T follicular helper cell (primary cell): Measurements from ENCODE around the gene SPPL3.

Experiments
- DNase-seq: peaks from one replicate; pipeline ENCODE4 v3.0.0-alpha.2; 2020; ENCODE audit warnings: low read depth

SPPL3 gene

GRCh38 chr12:120874547-120875245, 29.5 kb downstream of the SPPL3 start:
- no peak for DNase-seq

- DNase-seq: no peak
These were observed 30.9 kb downstream of the SPPL3 start for GRCh38 chr12:120873226-120873625.

DNA sequence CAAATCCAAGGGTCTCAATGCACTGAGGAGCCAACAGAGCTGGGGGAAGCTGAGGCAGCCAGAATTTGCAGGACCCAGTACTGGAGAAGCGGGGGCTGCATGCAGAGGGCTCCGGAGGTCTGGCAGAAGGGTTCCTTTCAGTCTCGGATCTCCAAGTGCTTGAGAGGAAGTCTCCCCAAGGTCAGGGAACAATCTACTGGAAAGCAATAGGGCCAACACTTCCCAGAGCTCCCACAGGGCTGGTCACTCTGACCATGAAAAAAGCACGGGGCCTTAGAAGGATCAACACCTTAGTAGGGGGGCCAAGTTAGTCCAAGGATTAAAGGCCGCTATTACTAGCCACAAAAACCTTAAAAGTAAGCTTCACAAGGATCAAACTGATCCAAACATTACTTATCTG, 31.7 kb downstream of the SPPL3 start:
- DNase-seq: no peak

- no peak for DNase-seq
These were observed 33.7 kb downstream of the SPPL3 start for GRCh38 chr12:120870415-120870814.

DNA sequence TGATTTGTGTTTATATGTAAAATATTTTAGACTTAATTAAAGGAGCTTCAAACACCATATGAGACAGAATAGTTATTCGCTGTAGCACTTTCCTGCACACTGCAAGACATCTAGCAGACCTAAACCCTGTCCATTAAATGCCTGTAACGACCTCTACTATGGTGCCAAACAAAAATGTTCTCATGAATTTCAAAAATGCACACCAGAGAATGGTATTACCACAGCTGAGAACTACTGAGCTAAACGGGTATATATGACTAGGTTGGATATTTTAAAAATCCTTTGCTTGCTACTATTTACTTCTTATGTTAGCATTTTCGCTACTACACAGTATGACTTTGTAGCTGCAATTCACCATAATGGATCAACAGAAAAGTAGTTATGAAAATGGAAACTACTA, 34.8 kb downstream of the SPPL3 start:
- no peak for DNase-seq

GRCh38 chr12:120866108-120866507, 38.0 kb downstream of the SPPL3 start:
- DNase-seq: no peak

- DNase-seq: no peak
These were observed 39.1 kb downstream of the SPPL3 start for GRCh38 chr12:120865098-120865497.

- DNase-seq: no peak
These were observed 41.5 kb downstream of the SPPL3 start for GRCh38 chr12:120862664-120863063.

GRCh38 chr12:120861074-120861795, 42.9 kb downstream of the SPPL3 start:
- DNase-seq: no peak

DNA sequence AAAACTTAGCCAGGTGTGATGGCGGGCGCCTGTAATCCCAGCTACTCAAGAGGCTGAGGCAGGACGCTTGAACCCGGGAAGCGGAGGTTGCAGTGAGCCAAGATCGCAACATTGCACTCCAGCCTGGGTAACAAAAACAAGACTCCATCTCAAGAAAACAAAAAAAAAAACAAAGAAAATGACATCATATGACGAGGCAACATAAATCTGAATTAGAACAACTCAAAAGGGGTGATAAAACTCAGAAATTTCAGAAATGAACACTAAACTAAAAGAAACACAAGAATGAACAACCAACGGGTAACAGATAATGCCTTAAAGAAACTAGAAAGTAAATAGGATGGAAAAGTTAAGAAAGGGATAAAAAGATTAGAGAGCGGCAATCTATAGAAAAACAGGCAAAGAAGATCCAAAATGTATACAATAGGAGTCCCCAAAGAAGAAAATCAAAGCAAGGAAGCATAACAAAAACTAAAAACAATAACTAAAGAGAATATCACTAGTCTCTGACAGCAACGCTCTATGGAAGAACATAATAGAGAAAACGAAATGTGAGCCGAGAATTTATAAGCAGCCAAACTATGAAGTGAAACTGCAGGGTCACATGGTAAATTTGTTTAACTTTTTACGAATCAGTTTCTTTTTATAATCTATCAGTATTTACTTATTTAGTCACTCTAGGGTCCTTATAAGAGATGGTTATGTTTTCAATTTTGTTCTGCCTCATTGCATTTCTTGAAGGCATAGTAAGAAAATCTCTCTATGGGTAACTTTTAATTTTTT, 45.7 kb downstream of the SPPL3 start:
- no peak for DNase-seq

GRCh38 chr12:120856980-120857379, 47.2 kb downstream of the SPPL3 start:
- no peak for DNase-seq

GRCh38 chr12:120855823-120856588, 48.2 kb downstream of the SPPL3 start:
- no peak for DNase-seq

GRCh38 chr12:120854804-120855203, 49.4 kb downstream of the SPPL3 start:
- DNase-seq: no peak

GRCh38 chr12:120853188-120853587, 51.0 kb downstream of the SPPL3 start:
- no peak for DNase-seq

- no peak for DNase-seq
These were observed 52.2 kb downstream of the SPPL3 start for GRCh38 chr12:120851944-120852343.

DNA sequence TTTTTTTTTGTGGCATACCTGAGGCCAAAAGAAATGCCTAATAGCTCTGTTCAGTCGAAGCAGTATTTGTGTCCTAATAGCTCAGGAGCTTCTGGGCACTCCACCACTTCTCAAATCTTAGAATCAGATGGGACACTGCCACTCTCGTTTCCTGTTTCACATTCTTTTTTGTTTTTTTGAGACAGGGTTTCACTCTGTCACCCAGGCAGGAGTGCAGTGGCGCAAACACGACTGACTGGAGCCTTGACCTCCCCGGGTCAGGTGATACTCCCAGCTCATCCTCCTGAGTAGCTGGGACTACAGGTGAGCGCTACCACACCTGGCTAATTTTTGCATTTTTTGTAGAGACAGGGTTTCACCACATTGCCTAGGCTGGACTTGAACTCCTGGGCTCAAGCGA, 52.7 kb downstream of the SPPL3 start:
- no peak for DNase-seq

DNA sequence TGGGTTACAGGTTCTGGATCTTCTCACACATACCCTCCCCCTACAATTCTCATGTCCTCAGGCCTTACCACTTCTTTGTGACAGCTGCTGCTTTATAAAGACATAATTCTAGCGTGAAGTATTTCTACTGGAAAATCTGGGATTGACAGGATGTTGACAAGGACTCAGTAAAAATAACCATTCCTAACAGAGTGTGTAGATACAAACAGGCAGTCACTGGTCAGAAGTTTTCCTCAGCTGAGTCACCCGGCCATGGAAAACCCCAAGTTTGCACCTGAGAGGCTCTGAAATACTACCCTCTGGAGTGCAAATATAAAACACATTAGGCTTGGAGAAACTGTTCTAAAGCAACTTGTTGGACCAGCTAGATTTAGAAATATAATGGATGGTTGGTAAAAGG, 54.4 kb downstream of the SPPL3 start:
- DNase-seq: no peak

- DNase-seq: no peak
These were observed 56.3 kb downstream of the SPPL3 start for GRCh38 chr12:120847814-120848213.

DNA sequence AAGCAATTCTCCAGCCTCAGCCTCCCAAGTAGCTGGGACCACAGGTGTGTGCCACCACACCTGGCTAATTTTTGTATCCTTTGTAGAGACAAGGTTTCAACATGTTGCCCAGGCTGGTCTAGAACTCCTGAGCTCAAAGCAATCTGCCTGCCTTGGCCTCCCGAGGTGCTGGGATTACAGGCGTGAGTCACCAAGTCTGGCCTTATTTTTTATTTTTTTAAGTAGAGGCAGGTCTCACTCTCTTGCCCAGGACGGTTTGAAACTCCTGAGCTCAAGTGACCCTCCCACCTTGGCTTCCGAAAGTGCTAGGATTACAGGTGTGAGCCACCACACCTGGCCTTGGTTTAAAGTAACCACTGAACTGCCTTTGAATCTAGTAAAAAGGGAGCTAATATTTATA, 56.8 kb downstream of the SPPL3 start:
- no peak for DNase-seq

GRCh38 chr12:120846721-120847120, 57.4 kb downstream of the SPPL3 start:
- no peak for DNase-seq

- no peak for DNase-seq
These were observed 58.5 kb downstream of the SPPL3 start for GRCh38 chr12:120845696-120846095.

DNA sequence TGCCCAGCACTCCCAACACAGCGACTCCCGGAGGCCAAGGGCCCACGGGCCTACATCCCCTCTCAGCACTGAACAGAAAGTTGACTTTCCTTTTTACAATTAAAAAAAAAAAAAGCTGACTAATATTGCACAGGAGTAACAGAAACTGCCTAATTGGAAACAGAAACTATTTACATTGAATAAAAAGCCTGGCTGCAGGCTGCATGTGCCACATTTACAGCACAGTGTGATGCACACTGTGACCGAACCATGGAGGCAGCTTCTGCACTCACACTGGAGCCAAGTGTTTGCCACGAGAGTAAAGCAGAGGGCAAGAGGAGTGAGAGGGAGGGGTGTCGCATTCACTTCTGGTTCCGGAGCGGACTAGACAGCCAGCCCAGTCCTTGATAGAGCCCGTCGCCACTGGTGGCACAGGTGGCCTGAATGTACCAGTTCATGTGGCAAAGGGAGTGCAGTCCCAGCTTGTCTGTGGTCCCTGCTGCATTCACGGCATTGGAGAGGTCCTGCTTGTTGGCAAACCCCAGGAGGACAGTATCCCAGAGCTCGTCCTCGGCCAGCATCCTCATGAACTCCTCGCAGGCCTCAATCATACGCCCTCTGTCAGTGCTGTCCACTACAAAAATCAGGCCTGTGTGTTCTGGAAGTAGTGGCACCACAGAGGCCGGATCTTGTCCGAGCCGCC, 59.2 kb downstream of the SPPL3 start:
- DNase-seq: no peak
